ENCODE results near the gene ESF1. TPM values are rescaled to one million over a fixed set of nuclear protein-coding genes. Genes with fewer than 3 reads are reported as not detected.

The ESF1 gene
- total and polyA plus RNA-seq, 12 donors = 3.6 to 25.4 (median 13.0) TPM

DNA sequence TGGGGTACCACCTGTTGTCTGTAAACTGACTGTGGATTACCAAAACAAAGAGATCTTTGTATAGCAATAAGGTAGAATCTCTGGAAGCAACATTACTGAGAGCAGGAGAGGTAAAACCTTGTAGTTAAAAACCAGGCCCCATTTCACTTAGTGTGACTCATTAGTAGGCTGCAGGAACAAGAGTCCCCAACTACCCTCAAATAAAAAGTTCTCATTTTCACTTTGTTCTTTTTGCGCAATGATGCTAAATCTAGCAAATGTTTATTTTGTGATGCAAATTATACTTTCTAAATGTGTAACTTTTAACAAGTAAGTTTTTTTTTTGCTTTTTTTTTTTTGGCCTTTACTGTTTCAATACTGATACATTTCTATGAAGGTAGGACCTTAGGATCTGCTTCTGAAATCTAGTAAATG lies 67.1 kb downstream of the ESF1 start:
- TF ChIP-seq, protein P1, sequence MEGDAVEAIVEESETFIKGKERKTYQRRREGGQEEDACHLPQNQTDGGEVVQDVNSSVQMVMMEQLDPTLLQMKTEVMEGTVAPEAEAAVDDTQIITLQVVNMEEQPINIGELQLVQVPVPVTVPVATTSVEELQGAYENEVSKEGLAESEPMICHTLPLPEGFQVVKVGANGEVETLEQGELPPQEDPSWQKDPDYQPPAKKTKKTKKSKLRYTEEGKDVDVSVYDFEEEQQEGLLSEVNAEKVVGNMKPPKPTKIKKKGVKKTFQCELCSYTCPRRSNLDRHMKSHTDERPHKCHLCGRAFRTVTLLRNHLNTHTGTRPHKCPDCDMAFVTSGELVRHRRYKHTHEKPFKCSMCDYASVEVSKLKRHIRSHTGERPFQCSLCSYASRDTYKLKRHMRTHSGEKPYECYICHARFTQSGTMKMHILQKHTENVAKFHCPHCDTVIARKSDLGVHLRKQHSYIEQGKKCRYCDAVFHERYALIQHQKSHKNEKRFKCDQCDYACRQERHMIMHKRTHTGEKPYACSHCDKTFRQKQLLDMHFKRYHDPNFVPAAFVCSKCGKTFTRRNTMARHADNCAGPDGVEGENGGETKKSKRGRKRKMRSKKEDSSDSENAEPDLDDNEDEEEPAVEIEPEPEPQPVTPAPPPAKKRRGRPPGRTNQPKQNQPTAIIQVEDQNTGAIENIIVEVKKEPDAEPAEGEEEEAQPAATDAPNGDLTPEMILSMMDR (IDR thresholded peaks at IDR 0.05) = no peak
- no peak for TF ChIP-seq POLR2A (IDR thresholded peaks at IDR 0.05)
- intact Hi-C loops (cut with DNase I) = no loop called here
- Histone ChIP-seq H3K4me1 (replicated peaks in 1 of 2) (peaks cover 0 to 5% of the 10 kb centered on the region in 2 donors), H3K27me3 (no peaks in the 10 kb centered on the region), H3K4me3 (no peak overlapping the region), H3K9me3 (replicated peaks in 1 of 3) (peaks cover 0 to 4% (median 0%) of the 10 kb centered on the region in 3 donors), H3K27ac (no peak overlapping the region), H3K36me3 (replicated peaks in 1 of 2) (peaks cover 0 to 23% of the 10 kb centered on the region in 2 donors)
- DNase-seq = no peak
- WGBS, 4 donors = 94 to 100% (median 94%) methylated on average over 1 of the region's 1 CpG

DNA sequence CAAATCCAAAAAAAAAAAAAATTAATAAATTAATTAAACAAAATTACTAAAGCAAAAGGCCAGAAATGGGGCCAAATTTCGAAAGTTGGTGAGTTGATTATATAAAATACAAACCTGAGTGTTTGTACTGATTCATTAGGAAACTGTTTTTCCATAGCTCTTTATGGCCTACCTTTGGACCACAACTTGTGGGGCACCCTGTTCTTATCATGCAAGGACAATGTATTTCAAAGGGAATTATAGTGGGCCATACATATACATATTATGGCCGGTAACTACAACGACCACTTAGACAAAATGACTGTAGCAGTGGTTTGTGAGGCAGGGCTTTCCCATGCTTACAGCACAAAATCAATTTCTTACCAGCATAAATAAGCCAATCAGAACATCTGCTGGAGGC lies 69.5 kb downstream of the ESF1 start:
- H3K4me3 ChIP-seq = no peak overlapping the region
- H3K27ac ChIP-seq = no peak overlapping the region
- H3K9me3 ChIP-seq (replicated peaks in 1 of 3) = peaks cover 0 to 7% (median 4%) of the 10 kb centered on the region in 3 donors
- DNase-seq = no peak
- peaks cover 0 to 16% of the 10 kb centered on the region in 2 donors for H3K36me3 ChIP-seq (replicated peaks in 1 of 2)
- WGBS, 4 donors = 91 to 97% (median 94%) methylated on average over 3 of the region's 3 CpGs
- no peaks in the 10 kb centered on the region for H3K4me1 ChIP-seq (replicated peaks in 1 of 2)
- no peak for TF ChIP-seq POLR2A (IDR thresholded peaks at IDR 0.05)
- TF ChIP-seq, protein P1 (IDR thresholded peaks at IDR 0.05) = no peak
- intact Hi-C loops (cut with DNase I) = no loop called here
- no peaks in the 10 kb centered on the region for H3K27me3 ChIP-seq

DNA sequence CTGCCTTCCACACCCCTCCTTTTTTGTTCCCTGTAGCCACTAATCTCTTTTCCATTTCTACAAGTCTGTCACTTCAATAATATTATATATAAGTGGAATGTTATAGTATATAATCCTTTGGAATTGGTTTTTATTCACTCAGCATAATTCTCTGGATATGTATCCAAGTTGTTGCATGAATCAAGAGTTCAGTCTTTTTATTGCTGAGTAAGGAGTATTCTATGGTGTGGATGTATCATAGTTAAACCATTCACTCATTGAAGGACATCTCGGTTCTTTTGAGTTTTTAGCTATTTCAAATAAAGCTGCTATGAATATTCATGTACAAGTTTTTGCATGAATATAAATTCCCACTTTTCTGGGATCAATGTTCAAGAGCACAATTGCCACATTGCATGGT lies 76.5 kb downstream of the ESF1 start:
- peaks cover 0 to 7% (median 0%) of the 10 kb centered on the region in 3 donors for H3K9me3 ChIP-seq (replicated peaks in 1 of 3)
- no peaks in the 10 kb centered on the region for H3K27me3 ChIP-seq
- TF ChIP-seq POLR2A (IDR thresholded peaks at IDR 0.05) = no peak
- TF ChIP-seq, protein P1 (IDR thresholded peaks at IDR 0.05) = no peak
- intact Hi-C loops (cut with DNase I) = no loop called here
- H3K36me3 ChIP-seq (replicated peaks in 1 of 2) = no peaks in the 10 kb centered on the region
- H3K4me1 ChIP-seq (replicated peaks in 1 of 2) = no peaks in the 10 kb centered on the region
- WGBS, 4 donors = 48 to 69% (median 61%) methylated on average over 1 of the region's 1 CpG
- H3K4me3 ChIP-seq = no peak overlapping the region
- H3K27ac ChIP-seq = no peak overlapping the region
- no peak for DNase-seq

DNA sequence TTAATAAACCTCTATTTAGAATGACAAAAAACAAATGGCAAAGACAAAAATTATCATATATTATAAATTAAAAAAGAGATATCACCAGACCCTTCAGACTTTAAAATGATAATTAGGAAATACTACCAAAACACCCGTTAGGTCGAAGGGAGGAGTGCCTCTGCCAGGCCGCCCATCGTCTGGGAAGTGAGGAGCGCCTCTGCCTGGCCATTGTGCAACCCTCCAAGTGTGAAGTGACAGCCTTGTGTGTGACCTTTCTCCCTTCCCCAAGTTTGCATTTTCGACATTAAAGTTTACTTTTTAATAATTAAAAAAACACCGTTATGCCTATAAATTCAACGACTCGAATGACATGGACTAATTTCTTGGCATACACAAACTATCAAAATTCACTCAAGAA lies 81.5 kb downstream of the ESF1 start:
- H3K9me3 ChIP-seq (replicated peaks in 1 of 3) = no peaks in the 10 kb centered on the region
- WGBS, 4 donors = 67 to 78% (median 76%) methylated on average over 9 of the region's 9 CpGs
- TF ChIP-seq, protein P1 (IDR thresholded peaks at IDR 0.05) = no peak
- TF ChIP-seq POLR2A (IDR thresholded peaks at IDR 0.05) = no peak
- H3K4me1 ChIP-seq (replicated peaks in 1 of 2) = no peaks in the 10 kb centered on the region
- intact Hi-C loops (cut with DNase I) = no loop called here
- H3K36me3 ChIP-seq (replicated peaks in 1 of 2) = no peaks in the 10 kb centered on the region
- no peaks in the 10 kb centered on the region for H3K27me3 ChIP-seq
- no peak for DNase-seq
- no peak overlapping the region for H3K27ac ChIP-seq
- no peak overlapping the region for H3K4me3 ChIP-seq

Measured in adrenal gland (tissue), 12 donors.